GM19043 (cell line): ENCODE measurements around the gene IQSEC1.

Experiments used
- ATAC-seq: cut with Tn5 transposase; IDR thresholded peaks from one replicate; pipeline ENCODE4 v1.9.1; 2021; ENCODE audit warnings: low read depth; ENCODE audit not compliant: unreplicated experiment

IQSEC1 gene

DNA sequence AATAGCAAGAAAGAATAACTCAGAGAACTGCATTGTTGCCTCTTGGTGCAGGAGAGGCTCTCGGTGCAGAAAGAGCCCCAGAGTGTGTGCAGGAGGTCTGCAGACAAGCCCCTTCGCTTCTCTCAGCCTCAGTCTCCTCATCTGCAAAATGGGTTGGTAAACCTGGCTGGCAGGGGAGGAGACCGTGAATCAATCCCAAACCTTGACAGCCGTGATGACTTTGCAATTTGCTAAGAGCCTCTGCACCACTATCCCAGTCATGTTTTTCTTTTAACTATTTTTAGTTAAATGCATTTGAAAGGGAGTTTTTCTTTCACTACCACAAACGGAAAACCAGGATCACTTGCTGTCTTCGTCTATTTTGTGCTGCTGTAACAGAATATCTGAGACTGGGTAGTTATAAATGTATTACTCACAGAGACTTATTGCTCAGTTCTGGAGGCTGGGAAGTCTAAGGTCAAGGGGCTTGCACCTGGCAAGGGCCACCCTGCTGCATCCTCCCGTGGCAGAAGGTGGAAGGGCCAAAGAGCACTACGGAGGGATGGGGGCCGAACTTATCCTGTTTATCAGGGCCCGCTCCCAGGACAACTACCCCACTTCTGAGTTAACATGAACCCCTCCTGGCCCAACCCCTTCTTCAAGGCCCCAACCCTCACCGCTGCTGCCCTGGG, 14.2 kb upstream of the IQSEC1 start:
- no peak for ATAC-seq

DNA sequence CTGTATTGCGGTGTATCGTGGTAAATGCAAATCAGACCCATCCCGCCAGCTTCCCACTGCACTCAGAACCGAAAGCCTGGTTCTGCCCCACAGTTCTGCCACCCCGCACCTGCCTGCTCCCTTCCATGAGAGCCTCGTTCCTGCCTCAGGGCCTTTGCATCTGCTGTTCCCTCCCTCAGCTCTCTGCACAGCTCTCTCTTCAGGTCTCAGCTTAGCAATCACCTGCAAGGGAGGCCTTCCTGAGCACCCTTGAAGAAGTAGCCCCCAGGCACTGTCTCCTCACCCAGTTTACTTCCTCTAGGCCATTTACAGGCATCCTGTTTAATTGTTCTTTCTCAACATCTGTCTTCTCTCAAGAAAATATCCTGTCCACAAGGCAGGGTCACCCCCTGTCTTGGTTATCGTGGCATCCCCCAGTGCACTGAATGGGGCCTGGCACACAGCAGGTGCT, 13.3 kb upstream of the IQSEC1 start:
- no peak for ATAC-seq

DNA sequence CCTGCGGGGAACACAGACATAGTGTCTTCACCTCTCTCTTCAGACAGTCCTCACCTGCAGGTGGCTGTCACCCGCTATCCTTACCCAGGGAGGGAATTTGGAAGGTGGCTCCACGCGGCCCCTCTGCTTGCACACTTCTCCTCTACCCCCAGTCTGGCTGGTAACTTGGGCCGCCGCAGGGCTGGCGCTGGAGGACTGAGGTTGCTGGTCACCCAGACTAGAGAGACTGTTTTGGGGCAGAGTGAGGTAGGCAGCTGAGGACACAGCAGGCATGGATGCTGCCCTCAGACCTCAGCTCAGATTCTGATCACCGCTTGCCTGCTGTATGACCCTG, 12.6 kb upstream of the IQSEC1 start:
- ATAC-seq = no peak

DNA sequence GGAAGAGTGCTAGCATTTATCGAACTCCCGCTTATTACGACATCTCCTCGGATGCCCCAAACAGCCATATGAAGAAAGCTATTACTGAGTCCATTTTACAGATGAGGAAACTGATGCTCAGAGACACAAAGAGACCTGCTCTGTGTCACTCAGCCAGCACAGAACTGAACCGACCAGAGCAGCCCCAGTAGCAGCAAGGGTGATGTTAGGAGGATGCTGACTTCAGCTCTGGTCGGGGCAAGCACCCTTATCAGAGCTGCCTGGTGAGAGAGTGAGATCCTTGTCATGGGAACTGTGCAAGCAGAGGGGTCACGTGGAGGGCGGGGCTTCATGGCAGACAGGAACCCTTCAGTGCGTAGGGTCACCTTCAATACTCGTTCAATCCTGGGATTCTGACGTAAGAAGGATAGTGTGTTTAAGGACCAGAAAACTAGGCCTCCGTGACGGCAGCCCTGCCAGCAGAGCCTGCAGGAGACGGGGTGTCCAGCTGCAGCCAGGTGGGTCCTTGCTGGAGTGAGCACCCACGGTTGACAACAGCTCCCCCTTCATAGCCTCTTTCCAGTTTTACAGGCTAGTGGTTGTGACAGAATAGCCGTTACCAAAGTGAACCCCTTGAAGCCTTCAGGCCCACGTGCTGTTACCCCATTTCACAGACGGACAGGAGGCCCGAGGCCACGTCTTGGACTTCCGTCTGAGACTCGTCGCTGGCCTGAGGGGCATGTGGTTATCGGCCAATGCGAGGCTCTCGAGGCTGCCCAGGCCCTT, 12.0 kb upstream of the IQSEC1 start:
- no peak for ATAC-seq

DNA sequence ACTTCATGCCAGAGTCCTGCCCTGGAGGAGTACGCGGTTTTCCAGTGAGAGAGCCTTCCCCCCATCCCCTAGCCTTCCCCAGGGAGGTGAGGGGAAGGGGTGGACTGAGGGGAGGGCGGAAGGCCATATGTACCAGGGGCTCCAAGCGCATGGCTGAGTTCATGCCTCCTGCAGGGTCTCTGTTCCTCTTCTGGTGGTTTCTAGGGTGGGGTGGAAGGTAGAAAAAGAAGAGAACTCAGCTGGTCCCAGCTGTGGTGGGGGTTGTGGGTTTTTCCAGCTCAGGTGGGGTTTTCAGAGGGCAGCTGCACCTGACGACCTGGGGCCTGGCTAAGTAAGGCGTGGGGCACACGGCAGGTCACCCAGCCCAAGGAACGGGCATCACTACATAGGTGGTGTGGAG, 10.7 kb upstream of the IQSEC1 start:
- ATAC-seq = peak; percentile 58

DNA sequence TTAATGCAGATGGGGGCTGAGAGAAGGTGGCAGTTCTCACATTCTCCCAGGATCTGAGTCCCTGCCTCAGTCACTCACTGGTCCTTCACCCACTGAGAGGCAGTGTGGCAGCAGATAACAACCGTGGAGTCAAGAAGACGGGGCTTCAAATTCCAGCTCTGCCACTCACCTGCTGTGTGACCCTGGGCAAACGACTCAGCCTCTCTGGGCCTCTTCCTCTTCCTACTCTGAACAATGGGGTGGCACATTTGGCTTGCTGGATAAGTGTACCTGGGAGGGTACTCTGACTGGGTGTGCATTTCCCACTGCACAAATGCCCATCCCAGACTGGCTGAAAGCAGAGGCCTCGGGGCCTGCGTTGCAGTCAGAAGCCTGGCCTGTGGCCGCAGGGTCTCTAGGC, 10.0 kb upstream of the IQSEC1 start:
- no peak for ATAC-seq

DNA sequence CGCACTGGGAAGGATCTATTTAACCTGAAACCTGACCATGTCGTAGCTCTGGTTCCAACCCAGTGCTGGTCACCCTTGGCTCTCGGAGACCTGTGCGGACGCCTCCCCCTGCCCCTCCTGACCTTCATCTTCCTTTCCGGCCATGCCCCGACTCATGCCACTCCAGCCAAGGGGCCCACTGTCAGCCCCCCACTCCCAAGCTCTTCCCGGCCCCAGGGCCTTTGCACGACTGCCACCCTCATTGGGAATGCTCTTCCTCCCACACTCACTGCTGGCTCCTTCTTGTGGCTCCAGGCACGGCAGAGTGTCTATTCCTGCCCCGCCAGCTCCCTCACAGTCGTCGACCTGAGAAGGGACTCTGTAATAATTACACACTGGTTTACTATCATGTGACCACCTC, 9.4 kb upstream of the IQSEC1 start:
- no peak for ATAC-seq

DNA sequence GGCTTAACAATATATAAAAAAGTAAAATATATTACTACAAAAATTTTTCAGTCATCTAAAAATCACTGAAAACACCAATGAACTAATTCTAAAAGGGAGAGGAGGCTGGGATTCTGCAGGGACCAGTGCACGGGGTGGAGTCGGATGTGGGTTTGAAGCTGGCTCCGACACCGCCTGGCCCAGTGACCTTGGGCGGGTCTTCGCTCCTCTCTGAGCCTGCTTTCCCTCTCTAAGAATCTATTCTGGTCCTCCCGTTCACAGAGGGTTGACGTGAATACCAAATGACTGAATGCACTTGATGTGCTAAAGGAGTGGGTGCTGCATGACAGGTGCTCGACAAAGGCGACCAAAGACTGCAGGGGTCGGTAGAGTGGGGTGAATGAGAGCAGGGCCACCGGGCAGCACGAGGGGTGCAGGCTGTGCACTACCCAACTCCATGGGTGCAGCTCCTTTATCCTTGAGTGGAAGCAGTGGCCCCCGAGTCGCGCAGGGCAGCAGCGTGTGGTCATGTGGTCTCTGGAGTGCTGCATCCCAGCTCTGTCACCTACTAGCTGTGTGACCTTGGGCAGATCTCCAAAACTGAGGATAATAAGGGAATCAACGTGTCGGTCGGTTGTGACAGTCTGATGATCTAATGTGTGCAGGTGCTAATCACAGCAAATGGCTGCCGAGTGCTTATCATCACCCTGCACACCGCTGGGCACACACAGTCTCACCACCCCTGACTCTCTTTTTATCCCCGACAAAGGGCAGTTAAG, 8.6 kb upstream of the IQSEC1 start:
- no peak for ATAC-seq

DNA sequence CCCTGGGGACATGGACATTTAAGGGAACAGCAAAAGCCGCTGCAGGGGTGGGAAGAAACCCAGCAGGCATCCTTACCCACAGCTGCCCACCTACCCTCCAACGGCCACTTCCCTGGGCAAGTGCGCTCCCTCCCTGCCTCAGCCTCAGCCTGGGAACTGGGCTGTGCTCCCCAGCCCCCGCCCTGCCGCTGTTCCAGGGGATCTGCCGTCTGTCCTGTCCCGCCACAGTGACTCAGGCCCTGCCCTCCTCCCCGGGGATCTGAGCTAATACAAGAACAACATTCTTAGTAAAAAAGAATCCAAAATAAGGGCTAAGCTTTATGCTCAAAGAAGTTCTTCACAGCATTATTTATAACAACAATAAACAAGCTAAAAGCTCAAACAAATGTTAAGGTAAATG, 7.4 kb upstream of the IQSEC1 start:
- ATAC-seq = no peak

DNA sequence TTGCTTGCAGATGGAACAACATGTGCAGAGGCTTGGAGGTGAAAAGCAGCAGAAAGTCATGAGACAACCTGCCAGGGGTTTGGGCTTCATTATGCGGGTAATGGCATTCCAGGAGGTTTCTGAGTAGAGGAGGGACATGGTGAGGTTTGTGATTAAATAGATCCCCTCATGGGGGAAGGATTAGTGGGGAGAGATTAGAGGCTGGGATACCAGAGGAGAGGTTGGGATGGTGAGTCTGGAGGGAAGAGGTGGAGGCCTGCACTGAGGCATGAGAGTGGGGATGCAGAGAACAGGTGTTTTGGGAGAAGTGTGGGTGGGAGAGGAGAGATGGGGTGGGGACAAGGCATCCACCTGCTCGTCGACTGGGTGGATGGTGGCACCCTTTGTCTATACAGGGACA, 6.8 kb upstream of the IQSEC1 start:
- ATAC-seq = no peak

DNA sequence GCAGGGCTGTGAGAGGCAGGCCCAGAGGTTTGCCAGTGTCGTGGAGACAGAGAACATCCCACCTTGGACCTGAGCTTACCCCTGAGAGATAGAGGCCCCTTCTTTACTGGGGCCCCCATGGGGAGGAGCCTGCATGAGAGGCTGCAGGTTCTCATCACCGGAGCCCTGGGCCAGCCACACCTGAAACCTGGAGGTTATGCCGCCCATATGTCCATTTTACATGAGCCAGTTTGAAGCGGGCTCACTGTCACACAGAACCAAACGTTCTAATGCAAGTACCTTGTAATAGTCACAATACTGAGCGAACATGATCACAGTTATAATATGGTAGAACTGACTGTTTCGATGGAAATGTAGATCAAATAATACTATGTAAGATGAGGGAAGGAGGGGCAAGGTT, 6.3 kb upstream of the IQSEC1 start:
- no peak for ATAC-seq

DNA sequence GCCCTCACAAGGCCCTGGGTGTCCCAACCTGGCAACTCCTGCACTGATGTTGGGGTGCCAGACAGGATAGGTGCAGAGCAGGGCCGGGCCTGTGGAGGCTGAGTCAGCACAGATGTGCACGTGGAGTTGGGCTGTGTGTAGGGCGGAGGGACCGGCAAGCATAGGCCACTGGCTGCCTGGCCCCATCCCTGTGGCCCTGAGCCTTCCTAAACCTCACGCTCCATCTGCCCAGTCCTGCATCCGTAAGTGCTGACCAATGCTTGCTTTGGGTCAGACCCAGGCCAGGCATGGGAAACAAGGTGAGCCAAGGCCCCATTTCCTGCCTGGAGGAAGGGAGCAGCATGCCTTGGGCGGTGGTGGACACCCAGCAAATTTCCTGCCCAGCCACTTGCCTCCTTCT, 5.8 kb upstream of the IQSEC1 start:
- no peak for ATAC-seq

DNA sequence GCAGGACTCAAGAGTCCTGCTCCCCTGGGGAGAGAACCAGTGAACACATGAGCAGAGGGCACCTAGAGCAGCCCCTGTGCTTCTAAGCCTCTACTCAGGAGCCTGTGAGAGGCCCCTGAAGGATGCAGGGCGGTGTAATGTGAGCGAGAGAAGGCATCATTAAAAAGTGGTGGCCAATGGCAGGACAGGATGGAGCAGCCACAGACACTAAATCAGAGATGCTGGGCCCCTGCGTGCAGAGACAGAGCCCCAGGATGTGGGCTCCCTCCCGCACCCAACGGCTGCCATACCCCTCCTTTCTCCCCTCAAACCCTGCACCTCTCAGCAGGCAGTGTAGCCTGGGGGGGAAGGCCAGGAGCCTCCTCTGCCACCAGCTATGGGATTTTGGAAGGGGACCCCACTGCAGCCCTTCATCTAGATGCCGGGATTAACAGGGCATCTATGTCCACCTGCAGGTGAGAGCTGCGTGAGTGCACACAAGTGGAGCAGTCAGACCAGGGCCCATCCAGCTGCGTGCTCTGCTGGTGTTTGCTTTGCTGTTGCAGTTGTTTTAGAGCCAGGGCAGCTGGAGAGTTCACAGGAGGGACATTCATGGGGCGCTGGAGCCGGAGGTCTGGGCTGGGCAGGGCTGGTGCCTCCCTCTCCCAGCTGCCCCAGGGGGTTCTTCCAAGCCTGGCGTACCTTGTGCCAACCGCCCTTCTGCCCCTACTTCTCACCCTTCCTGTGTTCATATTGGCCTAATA, 5.1 kb upstream of the IQSEC1 start:
- no peak for ATAC-seq

DNA sequence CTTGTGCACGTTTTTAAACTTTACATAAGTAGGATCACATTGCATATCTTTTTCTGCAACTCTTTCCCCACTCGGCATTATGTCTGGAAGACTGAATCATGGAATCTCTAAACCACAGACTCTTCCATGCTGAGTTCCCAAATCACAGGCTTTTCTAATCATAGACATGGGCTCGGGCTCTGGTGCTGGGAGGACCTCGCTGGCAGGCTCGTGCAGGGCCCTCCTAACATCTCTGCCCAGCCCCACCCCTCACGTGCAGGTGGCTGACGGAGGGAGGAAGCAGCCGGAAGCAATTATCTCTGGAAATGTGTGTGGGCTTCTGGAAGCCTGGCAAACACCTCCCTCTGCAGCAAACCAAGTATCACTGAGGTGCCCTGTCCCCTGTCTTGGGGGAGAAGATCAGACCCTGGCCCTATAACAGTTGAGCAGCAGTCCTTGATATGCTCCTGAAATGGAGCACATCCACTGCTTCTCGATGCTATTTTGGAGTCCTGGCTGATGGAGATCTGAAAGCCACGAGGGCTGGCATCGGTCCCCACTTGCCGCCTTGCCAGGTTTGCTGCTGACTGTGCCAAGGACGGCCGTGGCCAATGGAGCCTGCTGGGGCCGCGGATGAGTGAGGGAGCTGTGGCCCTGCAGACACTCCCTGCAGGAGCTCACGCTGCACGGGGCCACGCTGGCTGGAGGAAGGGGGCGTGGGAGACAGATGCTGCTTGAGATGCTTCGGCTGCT, 4.4 kb upstream of the IQSEC1 start:
- no peak for ATAC-seq

DNA sequence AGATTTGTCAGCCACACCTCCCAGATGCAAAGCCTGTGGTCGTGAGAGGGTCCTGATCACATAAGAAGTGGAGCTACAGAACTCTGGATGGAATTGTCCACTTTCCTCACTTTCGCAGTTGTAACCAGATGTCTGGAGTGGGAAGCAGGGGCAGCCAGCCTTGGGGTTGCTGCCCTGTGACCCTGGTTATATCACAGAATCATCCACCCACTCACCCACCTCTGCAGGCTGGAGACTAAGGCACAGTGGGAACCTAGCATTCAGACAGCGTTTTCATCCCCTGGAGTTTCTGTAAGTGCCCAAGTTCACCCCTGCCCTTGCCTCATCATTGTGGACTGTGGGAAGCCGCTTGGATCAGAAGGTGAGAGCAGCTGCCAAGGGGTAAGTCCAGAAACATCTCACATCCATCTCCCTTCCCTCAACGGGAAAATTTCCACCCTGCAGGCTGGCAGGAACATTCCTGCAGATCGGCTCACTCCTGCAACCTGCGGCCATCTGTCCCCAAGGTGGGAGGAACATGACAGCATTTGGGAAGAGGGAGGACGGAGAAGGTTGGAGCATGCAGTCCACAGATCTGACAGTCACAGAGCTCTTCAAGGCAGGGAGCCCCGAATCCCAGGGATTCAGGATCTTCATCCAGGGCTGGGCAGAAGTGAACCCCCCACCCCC, 2.9 kb upstream of the IQSEC1 start:
- ATAC-seq = no peak

DNA sequence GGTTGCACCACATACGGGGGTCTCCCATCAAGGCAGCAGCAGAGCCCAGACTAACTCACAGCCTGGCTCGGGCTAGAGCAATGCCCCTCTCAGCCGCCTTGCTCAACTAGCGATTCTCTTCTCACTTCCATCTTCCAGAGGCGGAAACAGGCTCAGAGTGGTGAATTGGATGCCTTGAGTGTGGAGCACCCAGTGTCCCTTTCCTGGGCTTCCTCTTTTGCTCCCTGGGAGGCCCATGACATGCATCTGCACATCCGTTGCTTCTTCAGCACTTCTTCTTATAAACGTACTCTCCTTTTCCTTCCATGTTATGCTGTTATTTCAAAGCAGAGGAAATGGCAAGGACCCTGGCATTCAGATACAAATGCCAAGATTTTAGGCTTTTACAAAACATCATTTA, 2.1 kb upstream of the IQSEC1 start:
- no peak for ATAC-seq

DNA sequence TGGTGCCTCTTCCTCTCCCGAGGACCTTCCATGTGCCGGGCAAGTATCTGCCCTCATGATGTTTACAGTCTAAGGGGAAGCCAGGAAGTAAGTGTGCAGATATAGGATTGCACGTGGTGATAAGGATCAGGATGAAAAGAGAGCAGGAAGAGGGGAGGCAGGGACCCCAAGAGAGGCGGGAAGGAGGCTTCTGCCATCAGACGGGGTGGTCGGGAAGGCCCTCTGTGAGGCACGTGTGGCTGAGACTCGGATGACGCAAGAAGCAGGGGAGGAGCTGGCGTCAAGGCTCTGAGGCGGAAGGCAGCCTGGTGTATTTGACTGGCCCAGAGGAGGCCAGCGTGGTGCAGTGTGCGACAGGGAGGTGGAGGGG, 762 bp upstream of the IQSEC1 start:
- ATAC-seq = no peak

DNA sequence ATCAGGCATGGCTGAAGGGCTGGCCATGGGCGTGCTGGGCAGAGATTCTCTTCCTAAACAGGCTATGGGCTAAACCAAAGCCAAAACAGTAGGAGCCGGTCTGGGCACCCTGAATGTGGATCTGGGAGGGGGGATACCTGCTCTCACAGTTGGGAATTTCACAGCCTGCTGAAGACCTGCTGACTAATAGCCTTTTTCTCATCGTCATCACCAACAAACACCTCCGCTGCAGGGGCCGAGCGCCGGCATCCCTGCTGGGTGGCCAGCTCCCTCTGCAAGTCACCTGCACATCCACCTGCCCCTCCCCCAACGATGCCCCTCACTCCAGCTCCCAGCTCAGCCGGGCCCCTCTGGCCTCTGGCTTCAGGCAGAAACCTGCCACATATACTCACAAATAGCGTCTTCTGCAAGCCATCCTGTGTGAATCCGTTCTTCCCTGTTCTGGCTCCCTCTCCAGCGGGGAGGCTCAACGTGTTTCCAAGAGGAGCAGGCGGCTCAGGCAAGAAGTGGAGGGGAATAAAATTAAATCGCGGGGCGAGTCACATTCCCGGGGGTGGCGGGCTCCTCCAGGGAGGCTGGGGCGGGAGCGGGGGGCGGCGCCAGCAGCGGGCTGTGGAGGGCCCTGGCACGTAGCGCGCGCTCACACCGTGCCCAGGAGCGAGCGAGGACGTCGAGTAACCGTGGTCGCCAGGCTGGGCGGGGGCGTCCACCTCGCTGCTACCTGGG, 466 bp downstream of the IQSEC1 start:
- peak; percentile 37 for ATAC-seq

DNA sequence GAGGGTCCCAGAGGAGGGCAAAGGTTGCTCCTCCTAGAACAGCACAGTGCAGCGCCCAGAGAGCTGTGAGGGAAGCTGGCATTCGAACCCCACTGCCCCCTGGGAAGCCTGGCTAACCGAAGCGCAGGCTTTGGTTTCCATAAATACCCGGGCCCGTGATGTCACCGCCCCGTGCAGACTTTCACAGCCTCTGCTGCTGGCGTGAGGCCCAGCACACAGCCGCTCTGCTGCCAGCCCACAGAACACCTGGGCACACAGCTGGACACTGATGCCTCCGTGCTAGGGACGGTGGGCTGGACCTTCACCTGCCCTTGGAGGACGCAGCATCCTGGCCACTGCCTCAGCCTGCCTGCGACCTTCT, 1.0 kb downstream of the IQSEC1 start:
- peak; percentile 37 for ATAC-seq
